GM12875 (cell line): ENCODE results near the gene RNF149.

Experiments
- H3K4me3 ChIP-seq: one replicate; pipeline ENCODE4 v1.5.1; 2011; ENCODE audit warnings: low read depth, low read length, control low read depth
- CTCF ChIP-seq: IDR thresholded peaks from 2 replicates; pipeline ENCODE4 v1.5.1; 2011; ENCODE audit warnings: low read depth, mild to moderate bottlenecking, control low read depth, inconsistent platforms, low read length, moderate library complexity, borderline replicate concordance; ENCODE audit not compliant: insufficient read depth

Gene RNF149

GRCh38 chr2:101302016-101302415 is 6.5 kb downstream of the RNF149 start:
- H3K4me3 ChIP-seq, result no peak overlapping the region
- no peak for TF ChIP-seq CTCF

- H3K4me3 ChIP-seq, result no peak overlapping the region
- no peak for TF ChIP-seq CTCF
Measured at GRCh38 chr2:101300836-101301235, 7.7 kb downstream of the RNF149 start.

GRCh38 chr2:101300164-101300563 is 8.3 kb downstream of the RNF149 start:
- no peak overlapping the region for H3K4me3 ChIP-seq
- TF ChIP-seq CTCF, result no peak

GRCh38 chr2:101299604-101300003 is 8.9 kb downstream of the RNF149 start:
- TF ChIP-seq CTCF, result no peak
- no peak overlapping the region for H3K4me3 ChIP-seq

GRCh38 chr2:101297383-101297782 is 11.1 kb downstream of the RNF149 start:
- no peak for TF ChIP-seq CTCF
- no peak overlapping the region for H3K4me3 ChIP-seq

GRCh38 chr2:101296371-101296770 is 12.1 kb downstream of the RNF149 start:
- TF ChIP-seq CTCF, result no peak

GRCh38 chr2:101295895-101296294 is 12.6 kb downstream of the RNF149 start:
- H3K4me3 ChIP-seq, result no peak overlapping the region
- TF ChIP-seq CTCF, result no peak

More at GRCh38 chr2:101296371-101296770, 12.1 kb downstream of the RNF149 start:
- no peak overlapping the region for H3K4me3 ChIP-seq
